GM12801 (cell line): ENCODE results near the gene GALNT16.

ENCODE experiments used
- TF ChIP-seq, protein P1 (sequence below): IDR thresholded peaks from one replicate; pipeline ENCODE4 v1.5.1; 2011; ENCODE audit warnings: control low read depth; ENCODE audit not compliant: insufficient read length; ENCODE audit errors: extremely low read depth

Gene GALNT16

DNA sequence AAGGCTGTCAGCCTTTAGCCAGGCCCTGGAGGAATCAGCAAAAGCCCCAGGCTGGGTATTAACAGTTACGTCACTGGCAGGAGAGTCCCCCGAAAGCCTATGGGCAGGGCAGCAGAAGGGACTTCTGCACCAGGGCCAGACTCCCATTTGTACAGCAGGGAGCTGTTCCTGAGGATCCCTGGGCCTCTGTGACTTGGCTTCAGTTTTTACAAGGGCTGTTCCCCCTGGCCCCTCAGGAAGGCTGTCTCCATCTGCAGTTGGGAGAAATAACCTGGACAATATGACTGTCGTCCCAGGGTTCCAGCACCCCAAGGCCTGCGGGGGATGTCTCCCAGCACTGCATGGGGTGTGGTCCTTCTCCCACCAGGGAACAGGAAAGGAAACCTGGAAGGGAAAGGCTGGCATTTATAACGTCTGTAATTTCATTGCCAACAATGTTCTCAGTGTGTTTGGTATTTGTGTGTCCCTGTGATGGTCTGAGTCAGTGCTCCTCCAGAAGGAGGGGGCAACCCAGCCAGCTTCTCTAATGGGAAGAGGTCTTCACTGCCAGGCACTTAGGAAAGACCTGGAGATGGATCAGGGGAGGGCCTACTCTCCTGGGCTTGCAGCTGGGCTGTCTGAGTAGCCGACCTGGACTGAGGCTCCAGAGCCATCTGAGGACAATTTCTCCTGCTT lies 95.8 kb downstream of the GALNT16 start:
- TF ChIP-seq, protein P1, sequence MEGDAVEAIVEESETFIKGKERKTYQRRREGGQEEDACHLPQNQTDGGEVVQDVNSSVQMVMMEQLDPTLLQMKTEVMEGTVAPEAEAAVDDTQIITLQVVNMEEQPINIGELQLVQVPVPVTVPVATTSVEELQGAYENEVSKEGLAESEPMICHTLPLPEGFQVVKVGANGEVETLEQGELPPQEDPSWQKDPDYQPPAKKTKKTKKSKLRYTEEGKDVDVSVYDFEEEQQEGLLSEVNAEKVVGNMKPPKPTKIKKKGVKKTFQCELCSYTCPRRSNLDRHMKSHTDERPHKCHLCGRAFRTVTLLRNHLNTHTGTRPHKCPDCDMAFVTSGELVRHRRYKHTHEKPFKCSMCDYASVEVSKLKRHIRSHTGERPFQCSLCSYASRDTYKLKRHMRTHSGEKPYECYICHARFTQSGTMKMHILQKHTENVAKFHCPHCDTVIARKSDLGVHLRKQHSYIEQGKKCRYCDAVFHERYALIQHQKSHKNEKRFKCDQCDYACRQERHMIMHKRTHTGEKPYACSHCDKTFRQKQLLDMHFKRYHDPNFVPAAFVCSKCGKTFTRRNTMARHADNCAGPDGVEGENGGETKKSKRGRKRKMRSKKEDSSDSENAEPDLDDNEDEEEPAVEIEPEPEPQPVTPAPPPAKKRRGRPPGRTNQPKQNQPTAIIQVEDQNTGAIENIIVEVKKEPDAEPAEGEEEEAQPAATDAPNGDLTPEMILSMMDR, result no peak

DNA sequence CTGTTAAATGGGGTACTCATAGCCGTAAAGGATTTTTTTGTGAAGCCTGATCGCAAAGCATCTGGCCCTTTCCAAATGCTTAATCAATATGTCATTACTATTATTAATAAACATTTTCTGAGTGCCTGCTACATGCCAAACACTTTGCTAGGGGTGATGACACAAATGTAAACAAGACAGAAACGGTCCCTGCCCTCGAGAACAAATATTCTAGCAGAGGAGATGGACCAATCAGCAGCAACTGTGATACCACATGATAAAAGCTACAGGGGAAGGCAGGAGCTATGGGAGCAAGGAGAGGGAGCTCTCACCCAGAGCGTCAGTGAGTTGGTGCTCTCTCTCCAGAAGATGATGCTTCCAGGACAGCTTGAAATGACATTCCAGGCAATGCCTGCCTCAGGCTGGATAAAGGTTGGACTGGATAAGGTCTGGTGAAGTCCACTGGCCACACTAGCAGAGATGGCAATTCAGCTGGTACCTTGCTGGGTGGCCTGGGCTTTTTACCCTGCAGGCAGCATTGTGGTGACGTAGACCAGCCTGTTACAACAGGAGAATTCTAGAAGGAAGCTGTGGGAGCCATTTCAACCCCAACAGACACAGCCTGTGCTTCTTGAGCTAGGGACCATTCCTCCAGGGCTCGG lies 97.1 kb downstream of the GALNT16 start:
- TF ChIP-seq, protein P1, result no peak

DNA sequence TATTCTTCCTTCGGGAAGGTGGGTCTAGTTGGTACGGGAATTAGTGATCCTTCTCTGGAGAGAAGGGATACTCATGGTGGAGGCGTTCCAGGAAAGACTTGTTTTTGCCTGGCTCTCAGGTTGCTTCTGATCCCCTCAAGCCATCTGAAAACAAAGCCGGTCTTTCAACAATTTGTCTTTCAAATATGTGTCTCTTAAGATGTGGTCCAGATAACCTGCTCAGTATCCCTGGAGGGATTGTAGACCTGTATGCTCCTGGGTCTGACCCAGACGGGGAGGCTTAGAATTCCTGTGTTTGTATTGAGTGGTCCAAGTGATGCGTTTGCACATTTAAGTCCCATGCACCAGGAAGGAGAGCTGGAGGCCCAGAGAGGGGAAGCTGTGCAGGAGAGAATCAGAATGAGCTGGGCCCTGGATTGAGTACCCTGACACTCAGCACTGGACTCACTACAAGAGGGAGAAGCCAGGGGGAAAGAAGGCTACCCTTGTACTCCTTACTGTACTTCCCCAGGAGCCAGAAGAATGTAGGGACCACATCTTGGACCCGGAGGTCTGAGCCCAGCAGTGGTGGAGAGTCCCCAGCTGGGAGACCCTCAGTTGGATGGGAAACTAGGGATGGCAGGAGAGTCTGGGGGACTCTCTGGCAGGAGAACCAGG lies 97.7 kb downstream of the GALNT16 start:
- TF ChIP-seq, protein P1, result no peak

DNA sequence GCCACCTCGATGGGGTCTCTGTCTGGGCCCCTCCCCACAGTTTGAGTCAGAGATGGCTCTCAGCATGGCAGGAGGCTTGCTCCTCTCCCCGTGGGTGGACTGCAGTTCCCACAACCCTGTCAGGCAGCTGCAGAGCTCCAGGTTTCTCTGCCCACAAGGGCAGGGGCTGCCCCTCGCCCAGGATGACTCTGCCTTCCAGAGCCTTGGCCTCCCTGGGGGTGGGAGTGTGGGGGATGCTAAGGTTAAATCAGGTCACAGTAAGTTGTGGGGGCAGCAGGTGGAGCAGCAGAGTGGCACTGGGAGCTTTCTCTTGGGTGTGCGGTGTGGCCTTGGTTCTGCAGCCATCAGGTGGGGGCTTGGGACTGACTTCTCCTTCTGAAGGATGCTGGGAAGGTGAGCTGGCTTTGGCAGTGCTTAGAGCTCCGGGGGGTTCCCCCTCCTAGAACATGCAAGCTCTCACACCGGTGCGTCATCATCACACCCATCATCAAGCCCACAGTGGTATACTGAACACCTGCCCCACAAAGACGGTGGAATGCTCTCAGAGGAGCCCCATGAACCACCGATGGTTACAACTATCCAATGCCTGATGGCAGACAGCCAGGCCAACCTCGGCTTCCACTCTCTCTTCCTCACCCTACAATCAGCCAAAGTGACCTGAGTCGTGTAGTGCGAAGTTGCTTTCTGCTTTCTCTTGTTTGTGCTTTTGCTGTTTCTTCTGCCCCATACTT lies 98.4 kb downstream of the GALNT16 start:
- TF ChIP-seq, protein P1, result no peak

DNA sequence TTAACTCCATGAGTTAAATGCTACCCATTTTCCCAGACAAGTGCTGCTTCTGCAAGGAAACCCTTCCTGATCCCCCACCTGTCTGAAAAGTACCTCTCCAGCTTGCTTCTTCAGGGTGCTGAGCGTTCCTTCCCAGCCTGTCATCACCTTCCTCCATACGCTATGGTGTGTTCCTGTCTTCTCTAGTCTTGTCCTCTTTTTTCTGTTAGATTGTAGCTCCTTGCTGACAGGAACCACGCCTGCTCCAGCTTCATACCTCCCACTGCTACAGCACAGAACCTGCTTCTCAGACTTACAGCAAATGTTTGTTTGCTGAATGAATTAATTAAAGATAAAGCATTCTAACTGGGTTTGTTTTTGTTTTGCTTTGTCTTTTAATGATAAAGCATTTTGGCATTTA lies 99.0 kb downstream of the GALNT16 start:
- TF ChIP-seq, protein P1, result no peak

DNA sequence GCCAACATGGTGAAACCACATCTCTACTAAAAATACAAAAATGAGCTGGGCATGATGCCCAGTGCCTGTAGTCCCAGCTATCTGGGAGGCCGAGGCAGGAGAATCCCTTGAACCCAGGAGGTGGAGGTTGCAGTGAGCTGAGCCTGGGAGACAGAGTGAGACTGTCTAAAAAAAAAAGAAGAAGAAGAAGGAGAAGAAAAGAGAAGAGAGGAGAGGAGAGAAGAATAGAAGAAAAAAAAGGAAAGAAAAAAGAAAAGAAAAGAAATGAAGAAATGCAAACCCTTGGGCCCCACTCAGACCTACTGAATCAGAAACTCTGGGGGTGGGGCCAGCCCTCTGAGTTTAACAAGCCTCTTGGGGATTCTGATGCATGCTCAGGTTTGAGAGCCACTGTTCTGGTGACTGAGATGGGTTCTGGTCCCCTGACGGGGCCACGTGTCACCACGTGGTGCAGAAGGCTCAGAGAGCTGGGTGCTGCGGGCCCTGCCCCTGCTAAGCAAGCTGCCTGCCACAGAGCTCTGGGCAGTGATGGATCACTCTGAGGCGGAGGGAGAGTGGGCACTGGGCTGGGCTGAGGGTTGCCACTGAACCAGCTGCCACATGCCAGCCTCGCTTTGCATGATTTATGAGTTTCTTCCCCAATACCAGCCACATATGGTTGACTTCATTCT lies 100.6 kb downstream of the GALNT16 start:
- TF ChIP-seq, protein P1, result no peak
